Stimulated activated CD4-positive, alpha-beta T cell treated with anti-CD3 and anti-CD28 coated beads, Interleukin-1b, Interleukin-23, amount 100 ng/mL, for 4 hours (primary cell): ENCODE results near the gene CCDC171.
A peak's percentile ranks its signal among the peaks of the same experiment; 100 is the strongest.
"Not testable (repeated sequence)": the region's sequence is repeated elsewhere in the genome, so short reads cannot be mapped to it uniquely, and the experiment has no call there.

Experiments used
- DNase-seq, 2 donors: peaks; one replicate each; pipeline ENCODE4 v3.0.0-alpha.2; 2020; ENCODE audit warnings: low read depth in 2 of 2

The CCDC171 gene

GRCh38 chr9:15553528-15553898 is 670 bp downstream of the CCDC171 start:
- no peak for DNase-seq

GRCh38 chr9:15570769-15571168 is 17.9 kb downstream of the CCDC171 start:
- DNase-seq, result no peak

- DNase-seq, result no peak
Measured at GRCh38 chr9:15572200-15572770, 19.4 kb downstream of the CCDC171 start.

GRCh38 chr9:15576350-15577050 is 23.7 kb downstream of the CCDC171 start:
- no peak for DNase-seq

GRCh38 chr9:15578714-15579113 is 25.9 kb downstream of the CCDC171 start:
- no peak for DNase-seq

- DNase-seq, result no peak
Measured at GRCh38 chr9:15584379-15584778, 31.5 kb downstream of the CCDC171 start.

GRCh38 chr9:15592317-15592716 is 39.5 kb downstream of the CCDC171 start:
- DNase-seq, result no peak

- DNase-seq, result not testable (repeated sequence)
Measured at GRCh38 chr9:15592940-15593339, 40.1 kb downstream of the CCDC171 start.

GRCh38 chr9:15600666-15601330 is 48.0 kb downstream of the CCDC171 start:
- not testable (repeated sequence) for DNase-seq

GRCh38 chr9:15606643-15607472 is 54.0 kb downstream of the CCDC171 start:
- peak in 1 of 2 donors; percentile 15 for DNase-seq

GRCh38 chr9:15612962-15613361 is 60.1 kb downstream of the CCDC171 start:
- no peak for DNase-seq

- DNase-seq, result no peak
Measured at GRCh38 chr9:15617782-15618181, 64.9 kb downstream of the CCDC171 start.

- no peak for DNase-seq
Measured at GRCh38 chr9:15618540-15619331, 65.9 kb downstream of the CCDC171 start.

- DNase-seq, result no peak
Measured at GRCh38 chr9:15622318-15622971, 69.6 kb downstream of the CCDC171 start.

GRCh38 chr9:15635752-15636151 is 82.9 kb downstream of the CCDC171 start:
- DNase-seq, result no peak

- no peak for DNase-seq
Measured at GRCh38 chr9:15640121-15640520, 87.3 kb downstream of the CCDC171 start.

- DNase-seq, result no peak
Measured at GRCh38 chr9:15641291-15641690, 88.4 kb downstream of the CCDC171 start.

- DNase-seq, result no peak
Measured at GRCh38 chr9:15642369-15642962, 89.6 kb downstream of the CCDC171 start.

GRCh38 chr9:15670246-15670645 is 117.4 kb downstream of the CCDC171 start:
- no peak for DNase-seq

- no peak for DNase-seq
Measured at GRCh38 chr9:15670894-15671293, 118.1 kb downstream of the CCDC171 start.

- no peak for DNase-seq
Measured at GRCh38 chr9:15693701-15694100, 140.9 kb downstream of the CCDC171 start.
